GM23338 (cell line): ENCODE measurements around the gene ANKMY2. TPM values are rescaled to one million over a fixed set of nuclear protein-coding genes. Genes with fewer than 3 reads are reported as not detected.

Source experiments
- ATAC-seq: fragments of 200-7000 bp; cut with Tn5 transposase; 3 replicates; pipeline ENCODE4 v1.9.1; 2020
- DNase-seq: peaks from one replicate; pipeline ENCODE4 v3.0.0-alpha.2; 2015; ENCODE audit warnings: low spot score
- H2AFZ ChIP-seq: fragments of 200-600 bp; sonication (generic); 2 replicates; pipeline ENCODE4 v1.8.0; 2016; ENCODE audit warnings: antibody characterized with exemption, mild to moderate bottlenecking, moderate library complexity
- H3F3A ChIP-seq: fragments of 200-600 bp; sonication (generic); replicated peaks from 2 replicates; pipeline ENCODE4 v1.8.0; 2017; ENCODE audit warnings: antibody characterized with exemption, mixed run types, low read depth
- H3K27ac ChIP-seq: fragments of 200-600 bp; sonication (generic); 2 replicates; pipeline ENCODE4 v1.6.1; 2016; ENCODE audit warnings: low read depth
- H3K27me3 ChIP-seq: fragments of 200-600 bp; sonication (generic); 2 replicates; pipeline ENCODE4 v1.8.0; 2016; ENCODE audit warnings: mild to moderate bottlenecking, mixed run types, moderate library complexity; ENCODE audit not compliant: insufficient read depth
- H3K36me3 ChIP-seq: fragments of 200-600 bp; sonication (generic); 2 replicates; pipeline ENCODE4 v1.8.0; 2016; ENCODE audit warnings: mild to moderate bottlenecking; ENCODE audit not compliant: insufficient read depth
- H3K4me1 ChIP-seq: fragments of 200-600 bp; sonication (generic); 2 replicates; pipeline ENCODE4 v1.8.0; 2016; ENCODE audit warnings: mild to moderate bottlenecking, moderate library complexity; ENCODE audit not compliant: insufficient read depth
- H3K4me2 ChIP-seq: fragments of 200-600 bp; sonication (generic); 2 replicates; pipeline ENCODE4 v1.7.1; 2017; ENCODE audit warnings: mixed run types
- H3K4me3 ChIP-seq: fragments of 200-600 bp; sonication (generic); 2 replicates; pipeline ENCODE4 v1.6.1; 2016; ENCODE audit warnings: mixed run types
- H3K79me2 ChIP-seq: fragments of 200-600 bp; sonication (generic); replicated peaks from 2 replicates; pipeline ENCODE4 v1.8.0; 2017; ENCODE audit warnings: mild to moderate bottlenecking; ENCODE audit not compliant: insufficient read depth
- H3K9me2 ChIP-seq: fragments of 200-600 bp; sonication (generic); 2 replicates; pipeline ENCODE4 v1.8.0; 2017; ENCODE audit not compliant: insufficient read depth
- H4K20me1 ChIP-seq: fragments of 200-600 bp; sonication (generic); replicated peaks from 2 replicates; pipeline ENCODE4 v1.8.0; 2017; ENCODE audit warnings: mild to moderate bottlenecking; ENCODE audit not compliant: insufficient read depth
- H3K27ac Mint-ChIP-seq: 2 replicates; pipeline ENCODE4 v1.8.0; 2020; ENCODE audit warnings: inconsistent platforms, mild to moderate bottlenecking, moderate library complexity, mixed read lengths
- H3K27me3 Mint-ChIP-seq: 3 replicates; pipeline ENCODE4 v1.8.0; 2022; ENCODE audit warnings: low read depth, mild to moderate bottlenecking, moderate library complexity, mixed read lengths, inconsistent platforms; ENCODE audit not compliant: insufficient read depth, poor library complexity
- H3K36me3 Mint-ChIP-seq: 3 replicates; pipeline ENCODE4 v1.8.0; 2021; ENCODE audit warnings: low read depth, mild to moderate bottlenecking, inconsistent platforms, moderate library complexity, mixed read lengths
- H3K4me1 Mint-ChIP-seq: 3 replicates; pipeline ENCODE4 v1.8.0; 2020; ENCODE audit warnings: mild to moderate bottlenecking, inconsistent platforms, mixed read lengths
- H3K4me3 Mint-ChIP-seq: 3 replicates; pipeline ENCODE4 v1.8.0; 2021; ENCODE audit warnings: moderate library complexity, mild to moderate bottlenecking, inconsistent platforms, mixed read lengths
- H3K9me3 Mint-ChIP-seq: 3 replicates; pipeline ENCODE4 v1.8.0; 2020; ENCODE audit warnings: moderate library complexity, mild to moderate bottlenecking, inconsistent platforms, mixed read lengths
- CREB1 ChIP-seq: fragments of 250-450 bp; sonication (Bioruptor Pico); IDR thresholded peaks from 2 replicates; pipeline ENCODE4 v1.5.0; 2020; ENCODE audit warnings: low read depth, mild to moderate bottlenecking, moderate library complexity
- EZH2 ChIP-seq: fragments of 200-600 bp; sonication (generic); IDR thresholded peaks from one replicate; pipeline ENCODE4 v1.8.0; 2017; ENCODE audit warnings: antibody characterized with exemption, mild to moderate bottlenecking, low read depth; ENCODE audit not compliant: unreplicated experiment
- EZH2phosphoT487 ChIP-seq: fragments of 200-600 bp; sonication (generic); IDR thresholded peaks from one replicate; pipeline ENCODE4 v1.8.1; 2018; ENCODE audit warnings: antibody characterized with exemption; ENCODE audit not compliant: unreplicated experiment
- NANOG ChIP-seq: IDR thresholded peaks from 2 replicates; pipeline ENCODE4 v1.6.1; 2016; ENCODE audit warnings: antibody characterized with exemption, borderline replicate concordance
- POLR2AphosphoS5 ChIP-seq: IDR thresholded peaks from 2 replicates; pipeline ENCODE4 v1.6.1; 2016; ENCODE audit warnings: antibody characterized with exemption, low read depth
- STAT1 ChIP-seq: IDR thresholded peaks from one replicate; pipeline ENCODE4 v1.6.1; 2016; ENCODE audit warnings: antibody characterized with exemption; ENCODE audit not compliant: unreplicated experiment
- ZNF114 ChIP-seq: fragments of 250-450 bp; sonication (Bioruptor Pico); IDR thresholded peaks from 2 replicates; pipeline ENCODE4 v1.5.0; 2020; ENCODE audit warnings: mild to moderate bottlenecking, moderate library complexity
- ZNF331 ChIP-seq: fragments of 250-450 bp; sonication (Bioruptor Pico); IDR thresholded peaks from 2 replicates; pipeline ENCODE4 v1.5.0; 2020; ENCODE audit warnings: low read depth, mild to moderate bottlenecking, moderate library complexity
- polyA plus RNA-seq: library from polyadenylated mRNA; unstranded; fragments of >200 nt; fragmentation: Nextera tagmentation; extraction: Ambion mirVana; gene quantifications from 2 replicates; pipeline ENCODE4 v1.2.1, GENCODE V29; 2016
- total RNA-seq: library from RNA; depleted of rRNA; stranded (reverse); fragments of >200 nt; shearing (Covaris generic); gene quantifications from 2 replicates; pipeline ENCODE4 v1.2.3, GENCODE V29; 2014
- TF ChIP-seq, protein P1 (sequence below): IDR thresholded peaks from one replicate; pipeline ENCODE4 v1.6.1; 2018; ENCODE audit warnings: antibody characterized with exemption; ENCODE audit not compliant: unreplicated experiment
- TF ChIP-seq, protein P2 (sequence below): fragments of 250-450 bp; sonication (Bioruptor Pico); IDR thresholded peaks from 2 replicates; pipeline ENCODE4 v1.5.0; 2020; ENCODE audit warnings: mild to moderate bottlenecking, moderate library complexity

ANKMY2 gene
- total and polyA plus RNA-seq, 2 experiments from 2014 or later: 4.4 to 9.5 TPM

DNA sequence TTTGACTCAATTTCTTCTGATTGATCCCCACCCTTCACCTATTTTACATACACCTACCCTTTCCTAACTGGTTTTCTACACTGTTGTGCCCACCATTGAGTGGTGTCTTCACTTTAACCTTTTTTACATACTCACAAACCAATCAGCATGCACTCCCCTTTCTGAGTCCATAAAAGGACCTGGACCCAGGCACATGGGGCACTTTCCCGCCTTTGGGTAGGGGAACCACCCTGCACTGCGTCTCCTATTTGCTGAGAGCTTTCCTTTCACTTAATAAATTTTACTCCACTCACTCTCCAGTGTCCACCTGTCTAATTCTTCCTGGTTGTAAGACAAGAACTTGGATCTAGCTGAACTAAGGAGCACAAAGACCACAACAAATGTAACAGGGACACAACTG, 33.8 kb downstream of the ANKMY2 start (continued):
- TF ChIP-seq, protein P1, sequence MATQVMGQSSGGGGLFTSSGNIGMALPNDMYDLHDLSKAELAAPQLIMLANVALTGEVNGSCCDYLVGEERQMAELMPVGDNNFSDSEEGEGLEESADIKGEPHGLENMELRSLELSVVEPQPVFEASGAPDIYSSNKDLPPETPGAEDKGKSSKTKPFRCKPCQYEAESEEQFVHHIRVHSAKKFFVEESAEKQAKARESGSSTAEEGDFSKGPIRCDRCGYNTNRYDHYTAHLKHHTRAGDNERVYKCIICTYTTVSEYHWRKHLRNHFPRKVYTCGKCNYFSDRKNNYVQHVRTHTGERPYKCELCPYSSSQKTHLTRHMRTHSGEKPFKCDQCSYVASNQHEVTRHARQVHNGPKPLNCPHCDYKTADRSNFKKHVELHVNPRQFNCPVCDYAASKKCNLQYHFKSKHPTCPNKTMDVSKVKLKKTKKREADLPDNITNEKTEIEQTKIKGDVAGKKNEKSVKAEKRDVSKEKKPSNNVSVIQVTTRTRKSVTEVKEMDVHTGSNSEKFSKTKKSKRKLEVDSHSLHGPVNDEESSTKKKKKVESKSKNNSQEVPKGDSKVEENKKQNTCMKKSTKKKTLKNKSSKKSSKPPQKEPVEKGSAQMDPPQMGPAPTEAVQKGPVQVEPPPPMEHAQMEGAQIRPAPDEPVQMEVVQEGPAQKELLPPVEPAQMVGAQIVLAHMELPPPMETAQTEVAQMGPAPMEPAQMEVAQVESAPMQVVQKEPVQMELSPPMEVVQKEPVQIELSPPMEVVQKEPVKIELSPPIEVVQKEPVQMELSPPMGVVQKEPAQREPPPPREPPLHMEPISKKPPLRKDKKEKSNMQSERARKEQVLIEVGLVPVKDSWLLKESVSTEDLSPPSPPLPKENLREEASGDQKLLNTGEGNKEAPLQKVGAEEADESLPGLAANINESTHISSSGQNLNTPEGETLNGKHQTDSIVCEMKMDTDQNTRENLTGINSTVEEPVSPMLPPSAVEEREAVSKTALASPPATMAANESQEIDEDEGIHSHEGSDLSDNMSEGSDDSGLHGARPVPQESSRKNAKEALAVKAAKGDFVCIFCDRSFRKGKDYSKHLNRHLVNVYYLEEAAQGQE: no peak

DNA sequence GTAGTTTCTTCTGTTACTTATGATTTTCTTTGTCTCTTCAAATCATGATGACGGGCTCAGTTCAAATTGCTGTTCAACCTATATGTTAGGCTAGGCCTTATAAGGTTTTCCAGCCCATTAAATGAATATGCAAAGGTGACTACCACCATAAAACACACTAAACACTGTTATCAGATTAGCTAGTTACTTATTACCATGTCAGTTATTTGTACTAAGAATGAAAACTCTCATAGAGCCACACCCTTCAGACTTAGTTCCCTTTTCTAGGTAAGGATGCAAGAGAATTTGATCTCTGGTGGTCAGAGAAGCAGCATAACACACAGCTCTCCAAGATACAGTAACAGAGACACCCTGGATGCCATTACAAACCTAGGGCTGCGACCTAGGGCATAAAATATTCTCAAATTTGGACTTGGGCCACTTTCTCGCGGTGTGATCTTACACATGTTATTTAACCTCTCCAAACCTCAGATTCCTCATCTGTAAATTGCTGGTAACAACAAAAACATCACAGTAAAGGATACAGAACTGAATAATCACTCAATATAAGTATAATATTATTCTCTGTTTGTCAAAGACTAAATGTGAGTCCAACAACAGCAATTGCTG, 35.6 kb downstream of the ANKMY2 start:
- H2AFZ ChIP-seq: no peak overlapping the region
- H4K20me1 ChIP-seq: no peaks in the 10 kb centered on the region
- Mint-ChIP-seq H3K4me1 (no peaks in the 10 kb centered on the region), H3K9me3 (no peaks in the 10 kb centered on the region), H3K4me3 (no peak overlapping the region), H3K27ac (no peak overlapping the region), H3K36me3 (peaks cover 3% of the 10 kb centered on the region; the same call in 1 of the 3 replicates), H3K27me3 (peaks cover 2% of the 10 kb centered on the region)
- no peaks in the 10 kb centered on the region for H3K9me2 ChIP-seq
- no peaks in the 10 kb centered on the region for H3K79me2 ChIP-seq
- no peaks in the 10 kb centered on the region for H3K4me1 ChIP-seq
- no peak for DNase-seq
- ATAC-seq: no peak
- H3K27ac ChIP-seq: no peak overlapping the region
- no peak overlapping the region for H3K4me2 ChIP-seq
- H3K27me3 ChIP-seq: no peaks in the 10 kb centered on the region
- no peak overlapping the region for H3K4me3 ChIP-seq
- H3F3A ChIP-seq: no peaks in the 10 kb centered on the region
- no peaks in the 10 kb centered on the region for H3K36me3 ChIP-seq
- no peak for TF ChIP-seq EZH2
- TF ChIP-seq, protein P2, sequence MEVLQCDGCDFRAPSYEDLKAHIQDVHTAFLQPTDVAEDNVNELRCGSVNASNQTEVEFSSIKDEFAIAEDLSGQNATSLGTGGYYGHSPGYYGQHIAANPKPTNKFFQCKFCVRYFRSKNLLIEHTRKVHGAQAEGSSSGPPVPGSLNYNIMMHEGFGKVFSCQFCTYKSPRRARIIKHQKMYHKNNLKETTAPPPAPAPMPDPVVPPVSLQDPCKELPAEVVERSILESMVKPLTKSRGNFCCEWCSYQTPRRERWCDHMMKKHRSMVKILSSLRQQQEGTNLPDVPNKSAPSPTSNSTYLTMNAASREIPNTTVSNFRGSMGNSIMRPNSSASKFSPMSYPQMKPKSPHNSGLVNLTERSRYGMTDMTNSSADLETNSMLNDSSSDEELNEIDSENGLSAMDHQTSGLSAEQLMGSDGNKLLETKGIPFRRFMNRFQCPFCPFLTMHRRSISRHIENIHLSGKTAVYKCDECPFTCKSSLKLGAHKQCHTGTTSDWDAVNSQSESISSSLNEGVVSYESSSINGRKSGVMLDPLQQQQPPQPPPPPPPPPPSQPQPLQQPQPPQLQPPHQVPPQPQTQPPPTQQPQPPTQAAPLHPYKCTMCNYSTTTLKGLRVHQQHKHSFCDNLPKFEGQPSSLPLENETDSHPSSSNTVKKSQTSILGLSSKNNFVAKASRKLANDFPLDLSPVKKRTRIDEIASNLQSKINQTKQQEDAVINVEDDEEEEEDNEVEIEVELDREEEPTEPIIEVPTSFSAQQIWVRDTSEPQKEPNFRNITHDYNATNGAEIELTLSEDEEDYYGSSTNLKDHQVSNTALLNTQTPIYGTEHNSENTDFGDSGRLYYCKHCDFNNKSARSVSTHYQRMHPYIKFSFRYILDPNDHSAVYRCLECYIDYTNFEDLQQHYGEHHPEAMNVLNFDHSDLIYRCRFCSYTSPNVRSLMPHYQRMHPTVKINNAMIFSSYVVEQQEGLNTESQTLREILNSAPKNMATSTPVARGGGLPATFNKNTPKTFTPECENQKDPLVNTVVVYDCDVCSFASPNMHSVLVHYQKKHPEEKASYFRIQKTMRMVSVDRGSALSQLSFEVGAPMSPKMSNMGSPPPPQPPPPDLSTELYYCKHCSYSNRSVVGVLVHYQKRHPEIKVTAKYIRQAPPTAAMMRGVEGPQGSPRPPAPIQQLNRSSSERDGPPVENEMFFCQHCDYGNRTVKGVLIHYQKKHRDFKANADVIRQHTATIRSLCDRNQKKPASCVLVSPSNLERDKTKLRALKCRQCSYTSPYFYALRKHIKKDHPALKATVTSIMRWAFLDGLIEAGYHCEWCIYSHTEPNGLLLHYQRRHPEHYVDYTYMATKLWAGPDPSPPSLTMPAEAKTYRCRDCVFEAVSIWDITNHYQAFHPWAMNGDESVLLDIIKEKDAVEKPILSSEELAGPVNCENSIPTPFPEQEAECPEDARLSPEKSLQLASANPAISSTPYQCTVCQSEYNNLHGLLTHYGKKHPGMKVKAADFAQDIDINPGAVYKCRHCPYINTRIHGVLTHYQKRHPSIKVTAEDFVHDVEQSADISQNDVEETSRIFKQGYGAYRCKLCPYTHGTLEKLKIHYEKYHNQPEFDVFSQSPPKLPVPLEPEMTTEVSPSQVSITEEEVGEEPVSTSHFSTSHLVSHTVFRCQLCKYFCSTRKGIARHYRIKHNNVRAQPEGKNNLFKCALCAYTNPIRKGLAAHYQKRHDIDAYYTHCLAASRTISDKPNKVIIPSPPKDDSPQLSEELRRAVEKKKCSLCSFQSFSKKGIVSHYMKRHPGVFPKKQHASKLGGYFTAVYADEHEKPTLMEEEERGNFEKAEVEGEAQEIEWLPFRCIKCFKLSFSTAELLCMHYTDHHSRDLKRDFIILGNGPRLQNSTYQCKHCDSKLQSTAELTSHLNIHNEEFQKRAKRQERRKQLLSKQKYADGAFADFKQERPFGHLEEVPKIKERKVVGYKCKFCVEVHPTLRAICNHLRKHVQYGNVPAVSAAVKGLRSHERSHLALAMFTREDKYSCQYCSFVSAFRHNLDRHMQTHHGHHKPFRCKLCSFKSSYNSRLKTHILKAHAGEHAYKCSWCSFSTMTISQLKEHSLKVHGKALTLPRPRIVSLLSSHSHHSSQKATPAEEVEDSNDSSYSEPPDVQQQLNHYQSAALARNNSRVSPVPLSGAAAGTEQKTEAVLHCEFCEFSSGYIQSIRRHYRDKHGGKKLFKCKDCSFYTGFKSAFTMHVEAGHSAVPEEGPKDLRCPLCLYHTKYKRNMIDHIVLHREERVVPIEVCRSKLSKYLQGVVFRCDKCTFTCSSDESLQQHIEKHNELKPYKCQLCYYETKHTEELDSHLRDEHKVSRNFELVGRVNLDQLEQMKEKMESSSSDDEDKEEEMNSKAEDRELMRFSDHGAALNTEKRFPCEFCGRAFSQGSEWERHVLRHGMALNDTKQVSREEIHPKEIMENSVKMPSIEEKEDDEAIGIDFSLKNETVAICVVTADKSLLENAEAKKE (CRISPR knock-in tag): no peak
- no peak for TF ChIP-seq STAT1
- TF ChIP-seq, protein P1: no peak
- TF ChIP-seq CREB1 (CRISPR knock-in tag): no peak
- TF ChIP-seq NANOG: no peak
- TF ChIP-seq POLR2AphosphoS5: no peak
- TF ChIP-seq ZNF331 (CRISPR knock-in tag): no peak
- no peak for TF ChIP-seq EZH2phosphoT487
- TF ChIP-seq ZNF114: no peak
